ELF-1 (cell line): Measurements from ENCODE around the gene SLC34A1.
"Not testable (repeated sequence)": the region's sequence is repeated elsewhere in the genome, so short reads cannot be mapped to it uniquely, and the experiment has no call there.

ENCODE experiments used
- DNase-seq: peaks from one replicate; pipeline ENCODE4 v3.0.0-alpha.2; 2016; ENCODE audit warnings: low read depth, low spot score

SLC34A1 gene

GRCh38 chr5:177410575-177410974, 26.3 kb downstream of the SLC34A1 start:
- no peak for DNase-seq

GRCh38 chr5:177412603-177413233, 28.5 kb downstream of the SLC34A1 start:
- DNase-seq: no peak

GRCh38 chr5:177414481-177414880, 30.2 kb downstream of the SLC34A1 start:
- no peak for DNase-seq

- not testable (repeated sequence) for DNase-seq
Measured at GRCh38 chr5:177417081-177417480, 32.8 kb downstream of the SLC34A1 start.

GRCh38 chr5:177419046-177419445, 34.8 kb downstream of the SLC34A1 start:
- DNase-seq: no peak

GRCh38 chr5:177420472-177420871, 36.2 kb downstream of the SLC34A1 start:
- not testable (repeated sequence) for DNase-seq

GRCh38 chr5:177421062-177421798, 37.0 kb downstream of the SLC34A1 start:
- no peak for DNase-seq

GRCh38 chr5:177423671-177424070, 39.4 kb downstream of the SLC34A1 start:
- DNase-seq: no peak

- DNase-seq: no peak
Measured at GRCh38 chr5:177425196-177425800, 41.1 kb downstream of the SLC34A1 start.

GRCh38 chr5:177425801-177426565, 41.7 kb downstream of the SLC34A1 start:
- peak; percentile 100 for DNase-seq

- DNase-seq: peak; percentile 46
Measured at GRCh38 chr5:177426566-177427210, 42.5 kb downstream of the SLC34A1 start, which contains the start of gene GRK6. Gene GRK6 (plus strand): TSS chr5:177426676. CDS start chr5:177426846, 170 bp downstream.

GRCh38 chr5:177427211-177427822, 43.1 kb downstream of the SLC34A1 start:
- DNase-seq: peak; percentile 64

GRCh38 chr5:177427919-177428573, 43.8 kb downstream of the SLC34A1 start:
- DNase-seq: peak; percentile 36

GRCh38 chr5:177428574-177429217, 44.5 kb downstream of the SLC34A1 start:
- no peak for DNase-seq

- no peak for DNase-seq
Measured at GRCh38 chr5:177429248-177430040, 45.2 kb downstream of the SLC34A1 start.

- no peak for DNase-seq
Measured at GRCh38 chr5:177430140-177430951, 46.1 kb downstream of the SLC34A1 start.

- no peak for DNase-seq
Measured at GRCh38 chr5:177430972-177431316, 46.7 kb downstream of the SLC34A1 start.
